Spinal cord (tissue), 10 donors: ENCODE results near the gene ADK. TPM values are rescaled to one million over a fixed set of nuclear protein-coding genes. Genes with fewer than 3 reads are reported as not detected.
"Not testable (repeated sequence)": the region's sequence is repeated elsewhere in the genome, so short reads cannot be mapped to it uniquely, and the experiment has no call there.

ENCODE experiments used
- DNase-seq, 6 donors: peaks; one replicate each; pipeline versions ENCODE4 v3.0.0 to v3.0.0-alpha.2; 2013 to 2015; ENCODE audit warnings: low spot score in 6 of 6, low read depth in 4 of 6
- H3K27ac ChIP-seq: one replicate; pipeline ENCODE4 v1.5.1; 2013; ENCODE audit warnings: low read depth, low read length, control low read depth
- H3K27me3 ChIP-seq: one replicate; pipeline ENCODE4 v1.6.1; 2013; ENCODE audit warnings: low read length; ENCODE audit not compliant: control insufficient read depth, insufficient read depth
- H3K36me3 ChIP-seq: one replicate; pipeline ENCODE4 v1.6.1; 2013; ENCODE audit warnings: low read length; ENCODE audit not compliant: control insufficient read depth, insufficient read depth
- H3K4me1 ChIP-seq: one replicate; pipeline ENCODE4 v1.6.1; 2013; ENCODE audit warnings: low read length; ENCODE audit not compliant: control insufficient read depth, insufficient read depth
- H3K4me3 ChIP-seq: one replicate; pipeline ENCODE4 v1.5.1; 2013; ENCODE audit warnings: low read depth, low read length, control low read depth
- H3K9me3 ChIP-seq: one replicate; pipeline ENCODE4 v1.6.1; 2013; ENCODE audit warnings: low read length; ENCODE audit not compliant: control insufficient read depth, insufficient read depth
- WGBS: methylation state at CpG from one replicate; pipeline ENCODE4 v1.1.5; 2013; ENCODE audit warnings: missing lambda C conversion rate; ENCODE audit not compliant: insufficient coverage; 5-methylcytosine and 5-hydroxymethylcytosine counted together
- polyA plus RNA-seq, 2 donors: library from polyadenylated mRNA; unstranded; fragments of 120-200 nt; gene quantifications; one replicate each; pipeline ENCODE4 v1.2.1, GENCODE V29; 2013; ENCODE audit not compliant: insufficient read length in 2 of 2
- total RNA-seq, 2 donors: library from RNA; depleted of rRNA in 1 of 2; stranded (reverse); fragments of 120-200 nt in 1 of 2; fragments of >200 nt in 1 of 2; gene quantifications; one replicate each; pipeline versions ENCODE4 v1.2.3 to v1.2.4, GENCODE V29; 2013 to 2014
- donor health status: healthy.

The ADK gene
- total and polyA plus RNA-seq, 4 donors = 46.9 to 58.9 (median 51.1) TPM

DNA sequence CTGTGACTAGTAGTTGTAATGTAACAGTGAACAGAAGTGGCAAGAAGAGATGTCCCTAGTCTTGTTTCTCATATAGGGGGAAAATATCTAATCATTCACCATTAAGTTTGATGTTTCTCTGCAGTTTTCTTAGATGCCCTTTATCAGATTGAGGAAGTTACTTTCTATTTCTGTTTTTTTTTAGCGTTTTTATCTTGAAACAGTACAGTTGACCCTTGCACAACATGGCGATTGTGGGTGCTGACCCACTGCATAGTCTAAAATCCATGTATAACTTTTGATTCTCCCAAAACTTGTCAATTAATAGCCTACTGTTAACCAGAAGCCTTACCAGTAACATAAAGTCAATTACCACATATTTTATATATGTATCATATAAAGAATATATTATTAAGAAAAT lies 192.0 kb downstream of the ADK start:
- Histone ChIP-seq H3K27ac (no peak overlapping the region), H3K9me3 (peaks cover 4% of the 10 kb centered on the region), H3K4me1 (no peaks in the 10 kb centered on the region), H3K27me3 (no peaks in the 10 kb centered on the region), H3K36me3 (no peaks in the 10 kb centered on the region), H3K4me3 (no peak overlapping the region)
- no peak for DNase-seq
- no CpG with 5 or more reads among the region's 2 CpGs for WGBS

GRCh38 chr10:74343804-74344203 lies 192.8 kb downstream of the ADK start:
- H3K36me3 ChIP-seq = no peaks in the 10 kb centered on the region
- H3K27ac ChIP-seq = no peak overlapping the region
- H3K4me3 ChIP-seq = no peak overlapping the region
- DNase-seq = no peak
- no peaks in the 10 kb centered on the region for H3K4me1 ChIP-seq
- WGBS = no CpG with 5 or more reads among the region's 3 CpGs
- H3K27me3 ChIP-seq = no peaks in the 10 kb centered on the region
- H3K9me3 ChIP-seq = peaks cover 4% of the 10 kb centered on the region

- WGBS = 100% methylated on average over 1 of the region's 1 CpG
- DNase-seq = no peak
- H3K4me3 ChIP-seq = no peak overlapping the region
- H3K4me1 ChIP-seq = no peaks in the 10 kb centered on the region
- no peaks in the 10 kb centered on the region for H3K36me3 ChIP-seq
- H3K9me3 ChIP-seq = peaks cover 4% of the 10 kb centered on the region
- H3K27ac ChIP-seq = no peak overlapping the region
- no peaks in the 10 kb centered on the region for H3K27me3 ChIP-seq
These were observed 193.3 kb downstream of the ADK start for GRCh38 chr10:74344306-74344705.

DNA sequence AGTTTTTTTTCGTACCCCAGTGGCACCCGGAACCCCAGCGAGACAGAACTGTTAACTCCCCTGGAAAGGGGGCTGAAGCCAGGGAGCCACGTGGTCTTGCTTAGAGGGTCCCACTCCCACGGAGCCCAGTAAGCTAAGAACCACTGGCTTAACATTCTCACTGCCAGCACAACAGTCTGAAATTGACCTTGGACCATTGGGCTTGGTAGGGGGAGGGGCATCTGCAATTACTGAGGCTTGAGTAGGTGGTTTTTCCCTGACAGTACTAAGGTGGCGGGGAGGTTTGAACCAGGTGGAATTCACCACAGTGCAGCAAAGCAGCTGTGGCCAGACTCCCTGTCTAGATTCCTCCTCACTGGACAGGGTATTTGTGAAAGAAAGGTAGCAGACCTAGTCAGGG lies 196.5 kb downstream of the ADK start:
- 96% methylated on average over 4 of the region's 6 CpGs for WGBS
- Histone ChIP-seq H3K36me3 (no peaks in the 10 kb centered on the region), H3K4me3 (no peak overlapping the region), H3K27me3 (no peaks in the 10 kb centered on the region), H3K27ac (no peak overlapping the region), H3K9me3 (peaks cover 4% of the 10 kb centered on the region), H3K4me1 (no peaks in the 10 kb centered on the region)
- DNase-seq = no peak

DNA sequence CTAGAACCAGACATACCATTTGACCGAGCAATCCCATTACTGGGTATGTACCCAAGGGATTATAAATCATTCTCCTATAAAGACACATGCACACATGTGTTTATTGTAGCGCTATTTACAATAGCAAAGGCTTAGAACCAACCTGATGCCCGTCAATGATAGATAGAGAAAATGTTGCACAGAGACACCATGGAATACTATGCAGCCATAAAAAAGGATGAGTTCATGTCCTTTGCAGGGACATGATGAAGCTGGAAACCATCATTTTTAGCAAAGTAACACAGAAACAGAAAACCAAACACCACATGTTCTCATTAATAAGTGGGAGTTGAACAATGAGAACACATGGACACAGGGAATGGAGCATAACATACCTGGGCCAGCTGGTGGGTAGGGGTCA lies 202.0 kb downstream of the ADK start:
- H3K36me3 ChIP-seq, H3K27me3 ChIP-seq, H3K9me3 ChIP-seq, H3K27ac ChIP-seq, H3K4me3 ChIP-seq, H3K4me1 ChIP-seq, DNase-seq: not testable (repeated sequence)
- 100% methylated on average over 2 of the region's 3 CpGs for WGBS

GRCh38 chr10:74361678-74362077 lies 210.7 kb downstream of the ADK start:
- H3K27ac ChIP-seq = no peak overlapping the region
- no peaks in the 10 kb centered on the region for H3K27me3 ChIP-seq
- no peak for DNase-seq
- H3K4me1 ChIP-seq = no peaks in the 10 kb centered on the region
- H3K9me3 ChIP-seq = peaks cover 3% of the 10 kb centered on the region
- H3K36me3 ChIP-seq = peaks cover 3% of the 10 kb centered on the region
- H3K4me3 ChIP-seq = no peak overlapping the region

DNA sequence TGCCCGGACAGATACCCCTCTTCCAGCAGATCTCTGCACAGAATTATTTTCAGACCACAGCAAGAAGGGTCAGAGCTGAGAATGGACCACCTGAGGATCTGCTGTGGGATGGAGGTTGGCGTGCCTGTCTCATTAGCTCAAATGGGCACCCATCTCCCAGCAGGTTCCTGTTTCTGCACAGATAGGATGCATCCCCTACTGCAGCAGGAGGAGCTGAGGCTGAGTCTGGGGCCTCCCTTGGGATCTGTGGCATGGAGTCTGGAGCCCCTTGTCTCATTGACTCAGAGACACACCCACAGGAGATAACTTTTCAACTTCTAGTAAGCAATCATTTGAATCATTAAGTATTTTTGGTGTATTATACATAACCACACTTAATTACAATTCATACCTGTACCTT lies 212.7 kb downstream of the ADK start:
- H3K4me3 ChIP-seq = no peak overlapping the region
- no peak for DNase-seq
- 90% methylated on average over 1 of the region's 2 CpGs for WGBS
- peaks cover 3% of the 10 kb centered on the region for H3K9me3 ChIP-seq
- H3K27ac ChIP-seq = no peak overlapping the region
- peaks cover 3% of the 10 kb centered on the region for H3K36me3 ChIP-seq
- H3K4me1 ChIP-seq = no peaks in the 10 kb centered on the region
- H3K27me3 ChIP-seq = no peaks in the 10 kb centered on the region

- no CpG with 5 or more reads among the region's 3 CpGs for WGBS
- Histone ChIP-seq H3K36me3 (peaks cover 3% of the 10 kb centered on the region), H3K4me1 (no peaks in the 10 kb centered on the region), H3K27ac (no peak overlapping the region), H3K27me3 (no peaks in the 10 kb centered on the region), H3K4me3 (no peak overlapping the region), H3K9me3 (peaks cover 3% of the 10 kb centered on the region)
- no peak for DNase-seq
These were observed 214.1 kb downstream of the ADK start for GRCh38 chr10:74365109-74365508.

- H3K9me3 ChIP-seq = no peaks in the 10 kb centered on the region
- no peaks in the 10 kb centered on the region for H3K36me3 ChIP-seq
- H3K27me3 ChIP-seq = no peaks in the 10 kb centered on the region
- DNase-seq = no peak
- 100% methylated on average over 7 of the region's 7 CpGs for WGBS
- no peak overlapping the region for H3K4me3 ChIP-seq
- no peak overlapping the region for H3K27ac ChIP-seq
- no peaks in the 10 kb centered on the region for H3K4me1 ChIP-seq
These were observed 220.7 kb downstream of the ADK start for GRCh38 chr10:74371696-74372095.

- no CpG with 5 or more reads among the region's 1 CpG for WGBS
These were observed 222.0 kb downstream of the ADK start for GRCh38 chr10:74373059-74373458.

More at GRCh38 chr10:74373059-74373458, 222.0 kb downstream of the ADK start:
- Histone ChIP-seq H3K9me3 (no peaks in the 10 kb centered on the region), H3K36me3 (no peaks in the 10 kb centered on the region), H3K27me3 (no peaks in the 10 kb centered on the region), H3K27ac (no peak overlapping the region), H3K4me1 (no peaks in the 10 kb centered on the region), H3K4me3 (no peak overlapping the region)
- peak in 1 of 6 donors; percentile 9 for DNase-seq
